AG09309 (cell line): Measurements from ENCODE around the gene LINC00305.
A peak's percentile ranks its signal among the peaks of the same experiment; 100 is the strongest.

Experiments used
- DNase-seq: peaks from one replicate; pipeline ENCODE4 v3.0.0-alpha.2; 2010; ENCODE audit warnings: low read depth
- H3K4me3 ChIP-seq: 2 replicates; pipeline ENCODE4 v1.5.1; 2011; ENCODE audit warnings: mild to moderate bottlenecking, low read depth, low read length, moderate library complexity; ENCODE audit not compliant: control insufficient read depth
- TF ChIP-seq, protein P1 (sequence below): IDR thresholded peaks from 2 replicates; pipeline ENCODE4 v1.5.1; 2011; ENCODE audit warnings: mild to moderate bottlenecking, low read depth, low read length, inconsistent platforms; ENCODE audit not compliant: insufficient read depth, control insufficient read depth; ENCODE audit errors: missing control alignments

The LINC00305 gene

GRCh38 chr18:64110692-64111480, 38.0 kb downstream of the LINC00305 start:
- H3K4me3 ChIP-seq = no peak overlapping the region
- TF ChIP-seq, protein P1, sequence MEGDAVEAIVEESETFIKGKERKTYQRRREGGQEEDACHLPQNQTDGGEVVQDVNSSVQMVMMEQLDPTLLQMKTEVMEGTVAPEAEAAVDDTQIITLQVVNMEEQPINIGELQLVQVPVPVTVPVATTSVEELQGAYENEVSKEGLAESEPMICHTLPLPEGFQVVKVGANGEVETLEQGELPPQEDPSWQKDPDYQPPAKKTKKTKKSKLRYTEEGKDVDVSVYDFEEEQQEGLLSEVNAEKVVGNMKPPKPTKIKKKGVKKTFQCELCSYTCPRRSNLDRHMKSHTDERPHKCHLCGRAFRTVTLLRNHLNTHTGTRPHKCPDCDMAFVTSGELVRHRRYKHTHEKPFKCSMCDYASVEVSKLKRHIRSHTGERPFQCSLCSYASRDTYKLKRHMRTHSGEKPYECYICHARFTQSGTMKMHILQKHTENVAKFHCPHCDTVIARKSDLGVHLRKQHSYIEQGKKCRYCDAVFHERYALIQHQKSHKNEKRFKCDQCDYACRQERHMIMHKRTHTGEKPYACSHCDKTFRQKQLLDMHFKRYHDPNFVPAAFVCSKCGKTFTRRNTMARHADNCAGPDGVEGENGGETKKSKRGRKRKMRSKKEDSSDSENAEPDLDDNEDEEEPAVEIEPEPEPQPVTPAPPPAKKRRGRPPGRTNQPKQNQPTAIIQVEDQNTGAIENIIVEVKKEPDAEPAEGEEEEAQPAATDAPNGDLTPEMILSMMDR = no peak
- DNase-seq = no peak

GRCh38 chr18:64103986-64104385, 44.9 kb downstream of the LINC00305 start:
- DNase-seq = no peak
- no peak overlapping the region for H3K4me3 ChIP-seq
- TF ChIP-seq, protein P1 = peak; percentile 25

GRCh38 chr18:64100116-64100922, 48.6 kb downstream of the LINC00305 start:
- TF ChIP-seq, protein P1 = no peak
- no peak overlapping the region for H3K4me3 ChIP-seq
- DNase-seq = no peak

- TF ChIP-seq, protein P1 = no peak
- no peak for DNase-seq
- H3K4me3 ChIP-seq = no peak overlapping the region
Measured at GRCh38 chr18:64099244-64099643, 49.6 kb downstream of the LINC00305 start.

GRCh38 chr18:64097497-64097896, 51.4 kb downstream of the LINC00305 start:
- no peak for DNase-seq
- TF ChIP-seq, protein P1 = no peak
- no peak overlapping the region for H3K4me3 ChIP-seq

GRCh38 chr18:64095056-64095455, 53.8 kb downstream of the LINC00305 start:
- TF ChIP-seq, protein P1 = no peak
- H3K4me3 ChIP-seq = no peak overlapping the region
- DNase-seq = no peak
